Lung (tissue), 12 donors: Measurements from ENCODE around the gene SLC9C2. TPM values are rescaled to one million over a fixed set of nuclear protein-coding genes. Genes with fewer than 3 reads are reported as not detected.

Source experiments
- ATAC-seq: fragments of 200-7000 bp; cut with Tn5 transposase; one replicate; pipeline ENCODE4 v1.9.1; 2020; ENCODE audit warnings: moderate number of reproducible peaks; ENCODE audit not compliant: insufficient read depth, low FRiP score
- DNase-seq, 3 donors: peaks; one replicate each; pipeline ENCODE4 v3.0.0-alpha.2; 2013 to 2017
- H3K27ac ChIP-seq, 2 donors: one replicate each; pipeline ENCODE4 v1.5.1; 2013; ENCODE audit warnings: mild to moderate bottlenecking in 2 of 2, moderate library complexity in 2 of 2, control low read depth in 1 of 2, inconsistent platforms in 1 of 2, low read depth in 1 of 2, low read length in 1 of 2
- H3K27me3 ChIP-seq, 3 donors: one replicate each; pipeline ENCODE4 v1.5.1; 2013; ENCODE audit warnings: low read length in 2 of 3; ENCODE audit not compliant: control insufficient read depth in 3 of 3, insufficient read depth in 3 of 3
- H3K36me3 ChIP-seq, 4 donors: one replicate each; pipeline ENCODE4 v1.5.1; 2013; ENCODE audit warnings: low read length in 4 of 4, mild to moderate bottlenecking in 1 of 4, moderate library complexity in 1 of 4; ENCODE audit not compliant: control insufficient read depth in 4 of 4, insufficient read depth in 4 of 4
- H3K4me1 ChIP-seq, 5 donors: one replicate each; pipeline ENCODE4 v1.5.1; 2013; ENCODE audit warnings: low read length in 5 of 5, mild to moderate bottlenecking in 2 of 5, moderate library complexity in 1 of 5; ENCODE audit not compliant: control insufficient read depth in 5 of 5, insufficient read depth in 5 of 5
- H3K4me3 ChIP-seq: one replicate; pipeline ENCODE4 v1.5.1; 2013; ENCODE audit warnings: mild to moderate bottlenecking, control low read depth, moderate library complexity
- H3K9ac ChIP-seq, 2 donors: one replicate each; pipeline ENCODE4 v1.5.1; 2013; ENCODE audit warnings: low read length in 2 of 2, control low read depth in 1 of 2; ENCODE audit not compliant: insufficient read depth in 1 of 2
- H3K9me3 ChIP-seq, 4 donors: one replicate each; pipeline ENCODE4 v1.5.1; 2013; ENCODE audit warnings: low read length in 3 of 4, mild to moderate bottlenecking in 1 of 4, moderate library complexity in 1 of 4; ENCODE audit not compliant: control insufficient read depth in 4 of 4, insufficient read depth in 3 of 4
- WGBS, 2 donors: extraction: QIAGEN DNeasy Blood & Tissue Kit; methylation state at CpG; one replicate each; pipeline ENCODE4 v1.1.7; 2013; 5-methylcytosine and 5-hydroxymethylcytosine counted together
- polyA plus RNA-seq, 2 donors: library from polyadenylated mRNA; stranded (reverse); fragments of 200-250 nt; gene quantifications; one replicate each; pipeline ENCODE4 v1.2.1, GENCODE V29; 2013
- total RNA-seq, 2 donors: library from RNA; depleted of rRNA in 1 of 2; stranded (reverse); fragments of >200 nt in 1 of 2; gene quantifications; one replicate each; pipeline ENCODE4 v1.2.1, GENCODE V29; 2014 to 2021
- TF ChIP-seq, protein P1 (sequence below): IDR thresholded peaks from 2 replicates; pipeline ENCODE4 v1.5.1; 2012; ENCODE audit warnings: mild to moderate bottlenecking; ENCODE audit errors: control extremely low read depth, extremely low read depth
- donor health status: control.
- donor health status: control.
- donor health status: Bipolar disorder and iron deficiency.
- donor health status: healthy.
- donor health status: DM: yes; HTN: yes; CAD: no.

SLC9C2 gene
- total and polyA plus RNA-seq, 4 donors, result 0.05 to 0.98 (median 0.60) TPM

DNA sequence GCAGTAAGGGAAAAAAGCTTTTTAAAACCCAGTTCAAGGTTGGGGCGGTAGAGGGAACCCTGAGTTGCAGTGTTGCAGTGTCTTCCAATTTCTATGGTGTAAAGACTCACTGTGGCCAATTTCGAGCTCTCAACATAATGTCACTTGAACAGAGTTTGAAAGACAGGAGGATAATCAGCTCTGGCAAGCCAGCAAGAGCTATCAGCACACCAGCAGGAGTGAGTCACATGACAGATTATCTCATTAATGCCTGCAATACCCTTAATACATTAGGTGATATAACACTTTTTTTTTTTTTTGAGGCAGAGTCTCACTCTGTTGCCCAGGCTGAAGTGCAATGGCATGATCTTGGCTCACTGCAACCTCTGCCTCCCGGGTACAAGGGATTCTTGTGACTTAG lies 22.8 kb downstream of the SLC9C2 start:
- TF ChIP-seq, protein P1, sequence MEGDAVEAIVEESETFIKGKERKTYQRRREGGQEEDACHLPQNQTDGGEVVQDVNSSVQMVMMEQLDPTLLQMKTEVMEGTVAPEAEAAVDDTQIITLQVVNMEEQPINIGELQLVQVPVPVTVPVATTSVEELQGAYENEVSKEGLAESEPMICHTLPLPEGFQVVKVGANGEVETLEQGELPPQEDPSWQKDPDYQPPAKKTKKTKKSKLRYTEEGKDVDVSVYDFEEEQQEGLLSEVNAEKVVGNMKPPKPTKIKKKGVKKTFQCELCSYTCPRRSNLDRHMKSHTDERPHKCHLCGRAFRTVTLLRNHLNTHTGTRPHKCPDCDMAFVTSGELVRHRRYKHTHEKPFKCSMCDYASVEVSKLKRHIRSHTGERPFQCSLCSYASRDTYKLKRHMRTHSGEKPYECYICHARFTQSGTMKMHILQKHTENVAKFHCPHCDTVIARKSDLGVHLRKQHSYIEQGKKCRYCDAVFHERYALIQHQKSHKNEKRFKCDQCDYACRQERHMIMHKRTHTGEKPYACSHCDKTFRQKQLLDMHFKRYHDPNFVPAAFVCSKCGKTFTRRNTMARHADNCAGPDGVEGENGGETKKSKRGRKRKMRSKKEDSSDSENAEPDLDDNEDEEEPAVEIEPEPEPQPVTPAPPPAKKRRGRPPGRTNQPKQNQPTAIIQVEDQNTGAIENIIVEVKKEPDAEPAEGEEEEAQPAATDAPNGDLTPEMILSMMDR, result no peak
- Histone ChIP-seq H3K9ac (no peak overlapping the region), H3K9me3 (no peaks in the 10 kb centered on the region), H3K4me3 (no peak overlapping the region), H3K4me1 (no peaks in the 10 kb centered on the region), H3K27me3 (no peaks in the 10 kb centered on the region), H3K36me3 (no peaks in the 10 kb centered on the region), H3K27ac (no peak overlapping the region)
- DNase-seq (no peak), ATAC-seq (no peak)
- 85 to 87% methylated on average over 3 of the region's 3 CpGs for WGBS, 2 donors

DNA sequence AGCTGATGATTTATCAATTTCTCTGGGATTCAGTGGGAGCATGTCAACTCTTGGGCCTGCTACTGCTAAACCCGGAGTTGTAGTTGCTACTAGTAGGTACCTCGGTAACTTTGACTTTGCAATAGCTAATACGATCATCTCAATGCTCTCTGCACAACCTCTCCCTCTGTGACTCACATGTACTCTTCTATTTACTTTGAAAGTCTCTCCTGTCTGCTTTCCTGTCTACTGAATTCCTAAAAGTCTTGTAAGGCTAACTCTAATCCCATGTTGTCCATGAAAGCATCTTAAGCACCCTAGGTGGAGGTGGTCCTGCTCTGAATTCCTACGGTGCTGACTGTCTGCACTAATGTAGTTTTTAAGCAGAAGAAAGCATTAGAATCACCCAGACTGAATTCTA lies 29.3 kb downstream of the SLC9C2 start:
- TF ChIP-seq, protein P1, result no peak
- Histone ChIP-seq H3K9me3 (peaks cover 0 to 2% (median 0%) of the 10 kb centered on the region in 4 donors), H3K27ac (no peak overlapping the region), H3K4me1 (no peaks in the 10 kb centered on the region), H3K9ac (no peak overlapping the region), H3K4me3 (no peak overlapping the region), H3K27me3 (no peaks in the 10 kb centered on the region), H3K36me3 (no peaks in the 10 kb centered on the region)
- WGBS, 2 donors, result 95 to 96% methylated on average over 4 of the region's 4 CpGs
- DNase-seq (no peak), ATAC-seq (no peak)

DNA sequence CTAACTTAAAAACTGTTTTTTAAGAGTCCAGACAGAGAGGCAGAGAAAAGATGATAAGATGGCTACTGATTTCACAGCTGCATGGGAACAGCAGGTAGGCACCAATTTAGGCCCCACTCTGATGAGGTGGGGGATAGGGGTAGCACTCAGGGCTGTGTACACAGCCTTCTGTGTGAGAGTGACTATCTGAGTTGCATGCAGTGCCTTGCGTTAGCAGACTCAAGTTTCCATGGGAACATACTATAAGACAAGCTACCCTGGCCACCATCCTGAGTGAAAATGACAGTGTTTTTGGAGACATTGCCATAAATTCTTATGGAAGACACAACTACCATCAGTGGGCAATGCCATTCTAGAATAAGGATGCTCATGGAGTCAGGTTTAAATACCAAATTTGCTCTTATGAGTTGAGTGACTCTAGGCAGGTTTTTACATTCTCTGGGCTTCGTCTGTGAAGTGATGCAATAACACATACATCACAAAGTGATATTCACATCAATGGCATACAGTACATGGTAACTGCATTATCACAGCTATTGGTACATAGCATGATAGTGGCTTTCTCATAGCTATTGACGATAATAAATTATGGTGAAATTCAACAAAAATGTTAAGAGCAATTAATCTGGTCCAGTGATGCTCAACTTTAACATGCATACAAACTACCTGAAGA lies 30.5 kb downstream of the SLC9C2 start:
- Histone ChIP-seq H3K36me3 (no peaks in the 10 kb centered on the region), H3K27ac (no peak overlapping the region), H3K27me3 (no peaks in the 10 kb centered on the region), H3K9me3 (peaks cover 0 to 2% (median 0%) of the 10 kb centered on the region in 4 donors), H3K9ac (no peak overlapping the region), H3K4me3 (no peak overlapping the region), H3K4me1 (no peaks in the 10 kb centered on the region)
- DNase-seq (no peak), ATAC-seq (no peak)
- TF ChIP-seq, protein P1, result no peak
- 89 to 91% methylated on average over 3 of the region's 3 CpGs for WGBS, 2 donors
